DOHH2 (cell line): ENCODE results near the gene PAM.

ENCODE experiments used
- EZH2phosphoT487 ChIP-seq: fragments of 200-600 bp; sonication (generic); IDR thresholded peaks from 2 replicates; pipeline ENCODE4 v1.6.1; 2017; ENCODE audit warnings: borderline replicate concordance, mild to moderate bottlenecking, antibody characterized with exemption, low read length, moderate library complexity, mixed read lengths
- TF ChIP-seq, protein P1 (sequence below): fragments of 200-600 bp; sonication (generic); IDR thresholded peaks from one replicate; pipeline ENCODE4 v1.5.1; 2014; ENCODE audit warnings: antibody characterized with exemption, mild to moderate bottlenecking, low read depth, low read length; ENCODE audit not compliant: poor library complexity, severe bottlenecking

DNA sequence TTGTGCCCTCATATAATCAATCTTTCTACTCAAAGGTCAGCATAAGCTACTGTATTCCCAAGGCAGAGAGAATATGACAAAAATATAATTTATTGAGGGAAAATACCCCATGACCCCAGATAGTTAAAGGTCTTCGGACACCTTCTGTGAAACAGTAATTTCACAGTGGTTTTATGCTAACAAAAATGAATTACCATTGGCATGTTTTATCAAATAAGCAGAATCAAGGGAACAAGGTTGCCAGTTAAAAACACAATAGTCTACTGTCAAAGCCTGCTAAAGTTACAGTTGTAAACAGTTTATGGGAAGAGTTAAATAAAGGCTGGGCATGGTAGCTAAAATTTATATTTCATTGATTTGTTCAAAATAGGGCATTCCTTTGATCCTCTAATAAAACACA lies 210.5 kb downstream of the PAM start:
- TF ChIP-seq, protein P1, sequence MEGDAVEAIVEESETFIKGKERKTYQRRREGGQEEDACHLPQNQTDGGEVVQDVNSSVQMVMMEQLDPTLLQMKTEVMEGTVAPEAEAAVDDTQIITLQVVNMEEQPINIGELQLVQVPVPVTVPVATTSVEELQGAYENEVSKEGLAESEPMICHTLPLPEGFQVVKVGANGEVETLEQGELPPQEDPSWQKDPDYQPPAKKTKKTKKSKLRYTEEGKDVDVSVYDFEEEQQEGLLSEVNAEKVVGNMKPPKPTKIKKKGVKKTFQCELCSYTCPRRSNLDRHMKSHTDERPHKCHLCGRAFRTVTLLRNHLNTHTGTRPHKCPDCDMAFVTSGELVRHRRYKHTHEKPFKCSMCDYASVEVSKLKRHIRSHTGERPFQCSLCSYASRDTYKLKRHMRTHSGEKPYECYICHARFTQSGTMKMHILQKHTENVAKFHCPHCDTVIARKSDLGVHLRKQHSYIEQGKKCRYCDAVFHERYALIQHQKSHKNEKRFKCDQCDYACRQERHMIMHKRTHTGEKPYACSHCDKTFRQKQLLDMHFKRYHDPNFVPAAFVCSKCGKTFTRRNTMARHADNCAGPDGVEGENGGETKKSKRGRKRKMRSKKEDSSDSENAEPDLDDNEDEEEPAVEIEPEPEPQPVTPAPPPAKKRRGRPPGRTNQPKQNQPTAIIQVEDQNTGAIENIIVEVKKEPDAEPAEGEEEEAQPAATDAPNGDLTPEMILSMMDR: no peak
- no peak for TF ChIP-seq EZH2phosphoT487
